ENCODE measurements around the gene RAD51C. TPM values are rescaled to one million over a fixed set of nuclear protein-coding genes. Genes with fewer than 3 reads are reported as not detected.

Gene RAD51C
- total and polyA plus RNA-seq, 9 of the 15 experiments (the other 6 are each of a cell fraction or from before 2014, with no cell fraction given), result 93.9 to 341 (median 135) TPM

DNA sequence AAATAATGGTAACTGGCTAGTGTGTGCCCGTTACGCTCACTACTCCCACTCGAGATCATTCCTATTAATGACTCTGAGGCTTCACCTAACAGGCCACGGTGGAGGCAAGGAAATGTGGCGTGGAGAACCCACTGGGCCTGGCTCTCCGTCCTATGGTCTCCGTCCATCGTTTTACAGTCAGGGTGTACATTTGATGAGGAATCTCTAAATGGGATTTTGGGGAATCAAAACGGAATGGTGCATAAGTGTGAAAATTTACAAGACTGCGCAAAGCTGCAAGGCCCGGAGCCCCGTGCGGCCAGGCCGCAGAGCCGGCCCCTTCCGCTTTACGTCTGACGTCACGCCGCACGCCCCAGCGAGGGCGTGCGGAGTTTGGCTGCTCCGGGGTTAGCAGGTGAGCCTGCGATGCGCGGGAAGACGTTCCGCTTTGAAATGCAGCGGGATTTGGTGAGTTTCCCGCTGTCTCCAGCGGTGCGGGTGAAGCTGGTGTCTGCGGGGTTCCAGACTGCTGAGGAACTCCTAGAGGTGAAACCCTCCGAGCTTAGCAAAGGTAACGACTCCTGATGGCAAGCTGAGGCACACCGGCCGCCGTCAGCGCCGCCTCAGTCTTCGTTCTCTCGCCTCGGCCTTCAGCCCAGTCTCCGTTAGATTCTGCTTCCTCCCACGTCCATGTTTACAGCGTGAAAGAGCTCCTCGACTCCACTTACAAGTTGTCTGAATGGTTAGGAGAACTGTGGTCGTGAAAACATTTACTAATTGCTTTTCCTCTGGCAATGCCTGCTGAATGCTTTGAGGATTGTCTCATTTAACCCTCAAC lies at the start of gene RAD51C (continued):
- TF ChIP-seq, protein P1, sequence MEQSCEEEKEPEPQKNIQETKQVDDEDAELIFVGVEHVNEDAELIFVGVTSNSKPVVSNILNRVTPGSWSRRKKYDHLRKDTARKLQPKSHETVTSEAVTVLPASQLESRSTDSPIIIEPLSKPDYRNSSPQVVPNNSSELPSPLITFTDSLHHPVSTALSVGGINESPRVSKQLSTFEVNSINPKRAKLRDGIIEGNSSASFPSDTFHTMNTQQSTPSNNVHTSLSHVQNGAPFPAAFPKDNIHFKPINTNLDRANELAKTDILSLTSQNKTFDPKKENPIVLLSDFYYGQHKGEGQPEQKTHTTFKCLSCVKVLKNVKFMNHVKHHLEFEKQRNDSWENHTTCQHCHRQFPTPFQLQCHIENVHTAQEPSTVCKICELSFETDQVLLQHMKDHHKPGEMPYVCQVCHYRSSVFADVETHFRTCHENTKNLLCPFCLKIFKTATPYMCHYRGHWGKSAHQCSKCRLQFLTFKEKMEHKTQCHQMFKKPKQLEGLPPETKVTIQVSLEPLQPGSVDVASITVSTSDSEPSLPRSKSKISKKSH (CRISPR knock-in tag; IDR thresholded peaks at IDR 0.05), result no peak
- TF ChIP-seq ZNF584 (CRISPR knock-in tag; IDR thresholded peaks at IDR 0.05; ENCODE audit: low read depth) (no peak), ZNF717 (CRISPR knock-in tag; IDR thresholded peaks at IDR 0.05) (no peak), CEBPG (CRISPR knock-in tag; IDR thresholded peaks at IDR 0.05) (no peak), CEBPG (tag; conservative IDR thresholded peaks at IDR 0.05 in 1 of 2, IDR thresholded peaks at IDR 0.05 in 1 of 2) (no peak), CSDE1 (IDR thresholded peaks at IDR 0.05) (peak in 1 of 2 experiments; percentile 44; a peak in 1 of 4 replicates), GATA2 (CRISPR knock-in tag; IDR thresholded peaks at IDR 0.05) (no peak), ZNF41 (CRISPR knock-in tag; conservative IDR thresholded peaks at IDR 0.05) (no peak), MCM7 (IDR thresholded peaks at IDR 0.05) (no peak), ZNF133 (CRISPR knock-in tag; IDR thresholded peaks at IDR 0.05) (no peak), BHLHE40 (IDR thresholded peaks at IDR 0.05; ENCODE audit: low read length) (peak; percentile 81)
- TF ChIP-seq, protein P2, sequence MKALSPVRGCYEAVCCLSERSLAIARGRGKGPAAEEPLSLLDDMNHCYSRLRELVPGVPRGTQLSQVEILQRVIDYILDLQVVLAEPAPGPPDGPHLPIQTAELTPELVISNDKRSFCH (CRISPR knock-in tag; IDR thresholded peaks at IDR 0.05), result no peak
- TF ChIP-seq, protein P2 (tag; IDR thresholded peaks at IDR 0.05), result 0 out of 2 replicates have a peak, but pooled peaks have one; percentile 55
- TF ChIP-seq, protein P3, sequence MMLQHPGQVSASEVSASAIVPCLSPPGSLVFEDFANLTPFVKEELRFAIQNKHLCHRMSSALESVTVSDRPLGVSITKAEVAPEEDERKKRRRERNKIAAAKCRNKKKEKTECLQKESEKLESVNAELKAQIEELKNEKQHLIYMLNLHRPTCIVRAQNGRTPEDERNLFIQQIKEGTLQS (IDR thresholded peaks at IDR 0.05), result peak; percentile 82
- TF ChIP-seq, protein P3 (CRISPR knock-in tag; conservative IDR thresholded peaks at IDR 0.05), result peak; percentile 78
- TF ChIP-seq, protein P4, sequence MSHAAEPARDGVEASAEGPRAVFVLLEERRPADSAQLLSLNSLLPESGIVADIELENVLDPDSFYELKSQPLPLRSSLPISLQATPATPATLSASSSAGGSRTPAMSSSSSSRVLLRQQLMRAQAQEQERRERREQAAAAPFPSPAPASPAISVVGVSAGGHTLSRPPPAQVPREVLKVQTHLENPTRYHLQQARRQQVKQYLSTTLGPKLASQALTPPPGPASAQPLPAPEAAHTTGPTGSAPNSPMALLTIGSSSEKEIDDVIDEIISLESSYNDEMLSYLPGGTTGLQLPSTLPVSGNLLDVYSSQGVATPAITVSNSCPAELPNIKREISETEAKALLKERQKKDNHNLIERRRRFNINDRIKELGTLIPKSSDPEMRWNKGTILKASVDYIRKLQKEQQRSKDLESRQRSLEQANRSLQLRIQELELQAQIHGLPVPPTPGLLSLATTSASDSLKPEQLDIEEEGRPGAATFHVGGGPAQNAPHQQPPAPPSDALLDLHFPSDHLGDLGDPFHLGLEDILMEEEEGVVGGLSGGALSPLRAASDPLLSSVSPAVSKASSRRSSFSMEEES (CRISPR knock-in tag; IDR thresholded peaks at IDR 0.05), result no peak
- TF ChIP-seq, protein P5, sequence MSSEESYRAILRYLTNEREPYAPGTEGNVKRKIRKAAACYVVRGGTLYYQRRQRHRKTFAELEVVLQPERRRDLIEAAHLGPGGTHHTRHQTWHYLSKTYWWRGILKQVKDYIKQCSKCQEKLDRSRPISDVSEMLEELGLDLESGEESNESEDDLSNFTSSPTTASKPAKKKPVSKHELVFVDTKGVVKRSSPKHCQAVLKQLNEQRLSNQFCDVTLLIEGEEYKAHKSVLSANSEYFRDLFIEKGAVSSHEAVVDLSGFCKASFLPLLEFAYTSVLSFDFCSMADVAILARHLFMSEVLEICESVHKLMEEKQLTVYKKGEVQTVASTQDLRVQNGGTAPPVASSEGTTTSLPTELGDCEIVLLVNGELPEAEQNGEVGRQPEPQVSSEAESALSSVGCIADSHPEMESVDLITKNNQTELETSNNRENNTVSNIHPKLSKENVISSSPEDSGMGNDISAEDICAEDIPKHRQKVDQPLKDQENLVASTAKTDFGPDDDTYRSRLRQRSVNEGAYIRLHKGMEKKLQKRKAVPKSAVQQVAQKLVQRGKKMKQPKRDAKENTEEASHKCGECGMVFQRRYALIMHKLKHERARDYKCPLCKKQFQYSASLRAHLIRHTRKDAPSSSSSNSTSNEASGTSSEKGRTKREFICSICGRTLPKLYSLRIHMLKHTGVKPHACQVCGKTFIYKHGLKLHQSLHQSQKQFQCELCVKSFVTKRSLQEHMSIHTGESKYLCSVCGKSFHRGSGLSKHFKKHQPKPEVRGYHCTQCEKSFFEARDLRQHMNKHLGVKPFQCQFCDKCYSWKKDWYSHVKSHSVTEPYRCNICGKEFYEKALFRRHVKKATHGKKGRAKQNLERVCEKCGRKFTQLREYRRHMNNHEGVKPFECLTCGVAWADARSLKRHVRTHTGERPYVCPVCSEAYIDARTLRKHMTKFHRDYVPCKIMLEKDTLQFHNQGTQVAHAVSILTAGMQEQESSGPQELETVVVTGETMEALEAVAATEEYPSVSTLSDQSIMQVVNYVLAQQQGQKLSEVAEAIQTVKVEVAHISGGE (CRISPR knock-in tag; IDR thresholded peaks at IDR 0.05), result peak in 2 of 3 experiments; percentile 77 to 88; a peak in 4 of 6 replicates

Data from K562 (cell line).